Activated CD4-positive, alpha-beta T cell treated with anti-CD3 and anti-CD28 coated beads, Interleukin-2, amount 10 ng/mL, durations not matched to agents 7 days and 5 days (primary cell): Measurements from ENCODE around the gene A2M. TPM values are rescaled to one million over a fixed set of nuclear protein-coding genes. Genes with fewer than 3 reads are reported as not detected.
A peak's percentile ranks its signal among the peaks of the same experiment; 100 is the strongest.

Experiments used
- CTCF ChIA-PET: fragments of 350-600 bp; sonication (Branson Sonifier 250); formaldehyde crosslinking; loops from one replicate; lab custom pipeline; 2021; ENCODE audit warnings: antibody characterized with exemption; lab: Charles Lee
- POLR2A ChIA-PET: fragments of 350-600 bp; sonication (Branson Sonifier 250); formaldehyde crosslinking; loops from one replicate; lab custom pipeline; 2021; ENCODE audit warnings: antibody characterized with exemption; lab: Charles Lee
- DNase-seq: peaks from one replicate; pipeline ENCODE4 v3.0.0-alpha.2; 2020
- H3K27ac Mint-ChIP-seq: one replicate; pipeline ENCODE4 v1.8.0; 2021; ENCODE audit warnings: mild to moderate bottlenecking, moderate library complexity, mixed read lengths
- H3K27me3 Mint-ChIP-seq: one replicate; pipeline ENCODE4 v1.8.0; 2021; ENCODE audit warnings: mixed read lengths
- H3K36me3 Mint-ChIP-seq: one replicate; pipeline ENCODE4 v1.8.0; 2021; ENCODE audit warnings: low read depth, mixed read lengths
- H3K4me1 Mint-ChIP-seq: one replicate; pipeline ENCODE4 v1.8.0; 2021; ENCODE audit warnings: mixed read lengths
- H3K4me3 Mint-ChIP-seq: one replicate; pipeline ENCODE4 v1.8.0; 2021; ENCODE audit warnings: mild to moderate bottlenecking, moderate library complexity, mixed read lengths
- H3K9me3 Mint-ChIP-seq: one replicate; pipeline ENCODE4 v1.8.0; 2021; ENCODE audit warnings: mixed read lengths
- total RNA-seq, 2 experiments: library from RNA; stranded (reverse); gene quantifications; one replicate each; pipeline ENCODE4 v1.2.3, GENCODE V29; 2021

A2M gene
- total RNA-seq, 2 experiments from 2014 or later: not detected

DNA sequence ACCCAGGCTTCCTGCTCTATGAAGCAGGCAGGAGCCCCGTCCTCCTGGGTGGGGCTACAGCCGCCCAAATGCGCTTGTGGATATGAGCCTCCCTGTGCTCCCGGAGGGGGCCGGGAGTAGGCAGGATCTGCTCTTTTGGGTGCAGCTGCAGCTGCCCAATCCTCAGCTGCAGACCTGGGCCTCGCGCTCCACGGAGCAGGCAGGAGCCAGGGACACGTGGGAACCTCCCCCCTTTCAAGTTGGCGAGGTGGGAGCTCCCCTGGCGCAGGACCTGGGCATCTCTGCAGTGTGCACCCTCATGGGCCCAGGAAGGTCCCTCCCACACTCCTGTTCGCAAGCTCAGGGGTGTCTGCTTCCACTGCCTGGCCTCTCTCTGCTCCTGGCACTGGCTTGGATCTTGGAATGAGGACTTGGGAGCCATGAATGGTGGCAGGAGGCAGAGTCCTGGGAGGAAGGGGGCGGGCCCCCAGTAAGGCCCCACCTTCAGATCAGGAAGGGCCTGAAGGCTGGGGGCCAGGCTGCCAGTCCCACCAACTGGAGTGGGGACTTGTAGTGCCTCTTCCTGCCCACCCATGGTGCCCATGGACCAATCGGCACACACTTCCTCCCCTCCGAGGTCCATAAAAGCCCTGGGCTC is 65.1 kb downstream of the A2M start:
- Mint-ChIP-seq H3K27me3 (peaks cover 2% of the 10 kb centered on the region), H3K4me3 (no peak overlapping the region), H3K9me3 (no peaks in the 10 kb centered on the region), H3K27ac (no peak overlapping the region), H3K4me1 (peaks cover 18% of the 10 kb centered on the region), H3K36me3 (no peaks in the 10 kb centered on the region)
- ChIA-PET CTCF (interaction anchor here (0.9 to 2.1 kb wide), 7 partner anchors 8 to 506 kb away, joined by 3 to 7 read pairs (median 4); no protein-coding TSS in a partner anchor), POLR2A (no interaction called here)
- no peak for DNase-seq

GRCh38 chr12:9049520-9050133 is 66.1 kb downstream of the A2M start:
- Mint-ChIP-seq H3K4me1 (peaks cover 18% of the 10 kb centered on the region), H3K9me3 (no peaks in the 10 kb centered on the region), H3K27ac (no peak overlapping the region), H3K36me3 (no peaks in the 10 kb centered on the region), H3K27me3 (peaks cover 2% of the 10 kb centered on the region), H3K4me3 (no peak overlapping the region)
- CTCF ChIA-PET: interaction anchor here (0.5 to 2.1 kb wide), 10 partner anchors 11 to 417 kb away, joined by 3 to 7 read pairs (median 4); partner anchors contain the start of gene M6PR
- POLR2A ChIA-PET: no interaction called here
- peak; percentile 69 for DNase-seq

DNA sequence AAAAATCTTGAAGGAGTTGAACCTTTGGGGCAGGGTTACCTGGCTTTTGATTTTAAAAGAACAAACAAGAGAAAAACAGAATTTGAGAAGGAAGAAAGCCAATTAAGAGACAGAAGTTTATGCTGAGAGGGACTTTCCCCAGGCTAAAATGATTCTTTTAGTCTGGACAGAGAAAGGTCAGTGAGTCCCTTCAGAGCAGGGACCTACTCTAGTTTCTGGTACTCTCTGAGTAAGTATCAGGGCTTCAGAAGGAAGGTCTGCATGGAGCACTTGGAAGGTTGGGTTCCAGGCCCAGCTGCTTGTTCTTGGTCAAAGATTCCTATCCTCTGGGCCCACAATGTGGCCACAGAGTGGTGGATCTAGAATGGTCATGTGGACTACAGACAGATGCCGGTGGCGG is 66.8 kb downstream of the A2M start:
- POLR2A ChIA-PET: no interaction called here
- CTCF ChIA-PET: interaction anchor here (0.6 to 2.1 kb wide), 7 partner anchors 11 to 416 kb away, joined by 3 to 7 read pairs (median 4); partner anchors contain the start of gene M6PR
- no peak overlapping the region for H3K4me3 Mint-ChIP-seq
- H3K36me3 Mint-ChIP-seq: no peaks in the 10 kb centered on the region
- no peak for DNase-seq
- peaks cover 18% of the 10 kb centered on the region for H3K4me1 Mint-ChIP-seq
- H3K9me3 Mint-ChIP-seq: no peaks in the 10 kb centered on the region
- peaks cover 2% of the 10 kb centered on the region for H3K27me3 Mint-ChIP-seq
- no peak overlapping the region for H3K27ac Mint-ChIP-seq

GRCh38 chr12:9047105-9047504 is 68.6 kb downstream of the A2M start:
- Mint-ChIP-seq H3K4me1 (peaks cover 18% of the 10 kb centered on the region), H3K4me3 (no peak overlapping the region), H3K9me3 (no peaks in the 10 kb centered on the region), H3K27me3 (peaks cover 2% of the 10 kb centered on the region), H3K36me3 (peaks cover 1% of the 10 kb centered on the region), H3K27ac (no peak overlapping the region)
- no peak for DNase-seq
- ChIA-PET CTCF (no interaction called here), POLR2A (no interaction called here)

- no peak overlapping the region for H3K27ac Mint-ChIP-seq
- peaks cover 1% of the 10 kb centered on the region for H3K36me3 Mint-ChIP-seq
- CTCF ChIA-PET: no interaction called here
- no peaks in the 10 kb centered on the region for H3K27me3 Mint-ChIP-seq
- no peak overlapping the region for H3K4me3 Mint-ChIP-seq
- POLR2A ChIA-PET: no interaction called here
- H3K9me3 Mint-ChIP-seq: no peaks in the 10 kb centered on the region
- no peak for DNase-seq
- peaks cover 31% of the 10 kb centered on the region for H3K4me1 Mint-ChIP-seq
Observed at GRCh38 chr12:9043766-9044165, 72.0 kb downstream of the A2M start.

DNA sequence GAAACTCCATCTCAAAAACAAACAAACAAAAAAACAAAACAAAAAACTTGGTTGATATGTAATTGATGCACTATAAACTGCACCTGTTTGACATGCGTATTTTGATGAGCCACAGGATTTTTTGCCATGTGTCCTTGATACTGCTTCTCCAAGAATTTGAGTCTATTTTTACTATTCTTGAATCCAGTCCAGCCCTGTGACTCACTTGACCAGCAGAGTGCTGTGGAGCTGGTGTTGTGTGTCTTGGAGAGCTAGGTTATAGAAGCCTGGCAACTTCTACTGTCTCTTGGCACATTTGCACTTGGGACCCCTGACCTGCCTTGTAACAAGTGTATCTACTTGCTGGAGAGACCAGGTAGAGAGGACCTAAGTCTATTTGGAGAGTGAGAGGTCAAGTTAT is 74.4 kb downstream of the A2M start:
- H3K27me3 Mint-ChIP-seq: peaks cover 2% of the 10 kb centered on the region
- H3K27ac Mint-ChIP-seq: no peak overlapping the region
- CTCF ChIA-PET: no interaction called here
- peaks cover 1% of the 10 kb centered on the region for H3K36me3 Mint-ChIP-seq
- H3K4me1 Mint-ChIP-seq: peaks cover 36% of the 10 kb centered on the region
- POLR2A ChIA-PET: no interaction called here
- no peak overlapping the region for H3K4me3 Mint-ChIP-seq
- H3K9me3 Mint-ChIP-seq: no peaks in the 10 kb centered on the region
- no peak for DNase-seq

GRCh38 chr12:9040484-9041186 is 75.1 kb downstream of the A2M start:
- H3K27me3 Mint-ChIP-seq: peaks cover 2% of the 10 kb centered on the region
- no peak for DNase-seq
- ChIA-PET CTCF (no interaction called here), POLR2A (no interaction called here)
- no peaks in the 10 kb centered on the region for H3K9me3 Mint-ChIP-seq
- peak overlapping the region; percentile 43 for H3K27ac Mint-ChIP-seq
- H3K4me1 Mint-ChIP-seq: peaks cover 30% of the 10 kb centered on the region
- H3K36me3 Mint-ChIP-seq: peaks cover 1% of the 10 kb centered on the region
- H3K4me3 Mint-ChIP-seq: no peak overlapping the region

- H3K36me3 Mint-ChIP-seq: peaks cover 1% of the 10 kb centered on the region
- H3K9me3 Mint-ChIP-seq: no peaks in the 10 kb centered on the region
- H3K27me3 Mint-ChIP-seq: peaks cover 2% of the 10 kb centered on the region
- CTCF ChIA-PET: interaction anchor here (0.7 to 3.5 kb wide), 3 partner anchors 11 to 186 kb away, joined by 4 to 19 read pairs (median 4); partner anchors contain the start of gene M6PR
- H3K27ac Mint-ChIP-seq: no peak overlapping the region
- no peak overlapping the region for H3K4me3 Mint-ChIP-seq
- peak; percentile 47 for DNase-seq
- POLR2A ChIA-PET: no interaction called here
- peaks cover 30% of the 10 kb centered on the region for H3K4me1 Mint-ChIP-seq
Observed at GRCh38 chr12:9039397-9039977, 76.2 kb downstream of the A2M start.

DNA sequence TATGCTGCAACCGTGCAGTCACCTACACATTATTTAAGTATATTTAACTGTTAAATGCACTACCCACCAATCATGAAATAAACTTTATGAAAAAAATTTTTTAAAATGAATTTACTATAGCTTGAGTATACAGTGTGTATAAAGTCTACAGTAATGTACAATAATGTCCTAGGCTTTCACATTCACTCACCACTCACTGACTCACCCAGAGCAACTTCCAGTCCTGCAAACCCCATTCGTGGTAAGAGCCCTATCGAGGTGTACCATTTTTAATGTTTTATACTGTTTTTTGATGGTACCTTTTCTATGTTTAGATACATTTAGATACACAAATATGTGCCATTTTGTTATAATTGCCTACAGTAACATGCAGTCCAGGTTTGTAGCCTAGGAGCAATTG is 78.3 kb downstream of the A2M start:
- Mint-ChIP-seq H3K27ac (no peak overlapping the region), H3K4me3 (no peak overlapping the region), H3K27me3 (peaks cover 2% of the 10 kb centered on the region), H3K9me3 (peaks cover 2% of the 10 kb centered on the region), H3K4me1 (peaks cover 30% of the 10 kb centered on the region), H3K36me3 (no peaks in the 10 kb centered on the region)
- no peak for DNase-seq
- ChIA-PET CTCF (interaction anchor here (0.6 to 3.5 kb wide), 4 partner anchors 12 to 1325 kb away, joined by 3 to 19 read pairs (median 4); partner anchors contain the start of gene M6PR), POLR2A (no interaction called here)

GRCh38 chr12:9036227-9036626 is 79.5 kb downstream of the A2M start:
- H3K36me3 Mint-ChIP-seq: no peaks in the 10 kb centered on the region
- peaks cover 2% of the 10 kb centered on the region for H3K27me3 Mint-ChIP-seq
- peaks cover 2% of the 10 kb centered on the region for H3K9me3 Mint-ChIP-seq
- CTCF ChIA-PET: interaction anchor here (1.0 to 3.5 kb wide), 2 partner anchors 86 to 124 kb away, joined by 3 to 19 read pairs; partner anchors contain the start of gene M6PR
- no peak overlapping the region for H3K4me3 Mint-ChIP-seq
- POLR2A ChIA-PET: no interaction called here
- no peak for DNase-seq
- no peak overlapping the region for H3K27ac Mint-ChIP-seq
- H3K4me1 Mint-ChIP-seq: peaks cover 30% of the 10 kb centered on the region

- H3K4me3 Mint-ChIP-seq: no peak overlapping the region
- H3K4me1 Mint-ChIP-seq: peaks cover 19% of the 10 kb centered on the region
- CTCF ChIA-PET: no interaction called here
- peaks cover 2% of the 10 kb centered on the region for H3K9me3 Mint-ChIP-seq
- no peak overlapping the region for H3K27ac Mint-ChIP-seq
- DNase-seq: no peak
- peaks cover 3% of the 10 kb centered on the region for H3K36me3 Mint-ChIP-seq
- POLR2A ChIA-PET: no interaction called here
- H3K27me3 Mint-ChIP-seq: peaks cover 2% of the 10 kb centered on the region
Observed at GRCh38 chr12:9034095-9034494, 81.6 kb downstream of the A2M start.

DNA sequence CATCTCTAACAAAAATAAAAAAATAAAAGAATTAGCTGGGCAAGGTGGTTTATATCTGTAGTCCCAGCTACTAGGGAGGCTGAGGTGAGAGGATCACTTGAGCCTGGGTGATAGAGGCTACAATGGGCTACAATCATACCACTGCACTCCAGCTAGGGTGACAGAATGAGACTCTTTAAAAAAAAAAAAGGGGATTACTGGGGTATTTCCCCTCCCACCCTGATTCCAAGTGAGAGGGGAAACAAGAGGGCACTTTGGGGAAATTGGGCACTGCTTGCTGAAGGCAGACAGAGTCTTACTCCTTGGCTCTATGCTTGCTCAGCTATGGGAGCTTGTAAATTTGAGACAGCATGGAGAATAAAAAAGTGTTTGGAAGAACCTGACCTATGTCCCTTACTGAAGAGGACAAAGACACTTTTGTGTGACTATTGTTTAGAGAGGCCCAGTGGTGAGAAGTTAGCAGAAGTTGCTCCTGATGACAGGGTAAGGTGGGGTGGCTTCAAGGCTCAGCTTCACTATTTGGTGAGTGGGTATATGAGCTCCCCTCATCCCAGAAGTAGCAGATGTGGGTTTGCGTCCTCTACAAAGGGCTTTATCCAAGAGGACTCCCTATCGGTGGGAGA is 82.3 kb downstream of the A2M start:
- peaks cover 1% of the 10 kb centered on the region for H3K27me3 Mint-ChIP-seq
- POLR2A ChIA-PET: no interaction called here
- peaks cover 19% of the 10 kb centered on the region for H3K4me1 Mint-ChIP-seq

More for the DNA sequence above, 82.3 kb downstream of the A2M start:
- Mint-ChIP-seq H3K36me3 (peaks cover 7% of the 10 kb centered on the region), H3K27ac (peak overlapping the region; percentile 63), H3K9me3 (peaks cover 6% of the 10 kb centered on the region), H3K4me3 (no peak overlapping the region)
- CTCF ChIA-PET: no interaction called here
- no peak for DNase-seq
